Stimulated activated CD4-positive, alpha-beta T cell treated with anti-CD3 and anti-CD28 coated beads, TNF-alpha, amount 100 ng/mL, for 24 hours (primary cell): Measurements from ENCODE around the gene BTD.
"Not testable (repeated sequence)": the region's sequence is repeated elsewhere in the genome, so short reads cannot be mapped to it uniquely, and the experiment has no call there.

Source experiments
- DNase-seq, 3 experiments: peaks; one replicate each; pipeline ENCODE4 v3.0.0-alpha.2; 2020; ENCODE audit warnings: low read depth in 3 of 3

Gene BTD

GRCh38 chr3:15602816-15603215, 1.3 kb downstream of the BTD start:
- DNase-seq = not testable (repeated sequence)

DNA sequence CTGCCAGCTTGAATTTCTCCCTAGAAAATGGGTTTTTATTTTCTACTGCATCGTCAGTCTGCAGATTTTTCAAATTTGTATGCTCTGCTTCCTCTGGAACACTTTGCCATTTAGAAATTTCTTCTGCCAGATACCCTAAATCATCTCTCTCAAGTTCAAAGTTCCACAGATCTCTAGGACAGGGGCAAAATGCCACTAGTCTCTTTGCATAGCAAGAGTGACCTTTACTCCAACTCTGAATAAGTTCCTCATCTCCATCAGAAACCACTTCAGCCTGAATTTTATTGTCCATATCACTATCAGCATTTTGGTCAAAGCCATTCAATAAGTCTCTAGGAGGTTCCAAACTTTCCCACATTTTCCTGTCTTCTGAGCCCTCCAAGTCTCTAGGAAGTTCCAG, 3.0 kb downstream of the BTD start:
- DNase-seq = not testable (repeated sequence)

DNA sequence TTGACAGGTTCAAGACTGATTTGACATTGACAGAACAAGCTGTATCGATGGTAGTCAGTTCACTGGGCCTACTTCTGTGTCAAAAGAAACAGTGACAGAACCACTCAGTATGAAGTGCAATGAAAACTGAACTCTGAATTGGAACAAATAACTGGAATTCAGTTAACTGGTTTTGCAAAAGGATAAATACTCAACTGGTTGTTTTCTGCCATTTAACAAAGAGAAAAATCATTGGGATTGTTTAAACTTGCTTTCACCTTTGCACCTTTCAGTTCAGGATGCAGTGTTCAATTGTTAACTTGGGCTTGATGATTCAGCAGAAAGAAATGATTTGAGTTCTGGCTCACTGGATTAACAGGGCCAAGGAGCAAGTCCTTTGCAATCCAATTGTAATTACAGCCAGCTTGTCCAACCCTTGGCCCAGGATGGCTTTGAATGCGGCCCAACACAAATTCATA, 4.9 kb downstream of the BTD start:
- no peak for DNase-seq

GRCh38 chr3:15610082-15610759, 8.7 kb downstream of the BTD start:
- no peak for DNase-seq

DNA sequence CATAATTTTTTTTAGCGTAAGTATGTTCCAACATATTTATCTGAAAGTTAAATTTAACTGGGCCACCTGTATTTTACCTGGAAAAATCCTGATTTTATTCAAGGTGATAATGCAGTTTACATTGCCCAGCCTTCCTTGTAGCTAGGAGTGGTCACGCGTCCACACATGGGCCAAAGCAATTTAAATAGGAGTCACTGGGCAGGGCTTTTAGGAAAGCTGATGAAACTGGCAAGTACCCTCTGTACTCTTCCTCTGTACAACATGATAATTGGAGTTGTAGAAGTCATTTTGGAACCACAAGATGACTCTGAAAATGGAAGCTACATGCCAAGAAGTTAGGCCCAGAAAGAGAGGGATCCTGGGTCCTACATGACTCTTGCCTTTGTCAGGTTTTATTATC, 9.5 kb downstream of the BTD start:
- DNase-seq = no peak

- no peak for DNase-seq
These were observed 10.5 kb downstream of the BTD start for GRCh38 chr3:15612001-15612400.

DNA sequence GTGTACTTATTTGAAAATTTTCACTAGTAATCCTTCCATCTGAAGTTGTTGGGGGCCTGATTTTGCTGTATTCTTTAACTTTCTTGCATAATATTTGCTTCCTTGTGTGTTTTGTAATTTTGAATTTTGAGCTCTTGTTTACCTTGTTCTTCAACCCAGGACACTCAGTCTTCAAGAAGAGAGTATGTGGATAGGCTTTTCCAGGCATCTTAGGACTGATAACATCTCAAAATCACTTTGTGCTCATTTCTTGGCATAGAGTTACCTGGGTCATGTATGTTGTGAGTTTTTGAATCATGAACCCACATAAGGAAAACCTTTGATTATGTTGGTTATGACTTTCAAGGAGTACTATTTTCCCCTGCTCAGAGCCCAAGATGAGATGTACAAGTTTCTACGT, 13.4 kb downstream of the BTD start:
- DNase-seq = no peak

GRCh38 chr3:15616053-15616452, 14.5 kb downstream of the BTD start:
- DNase-seq = no peak

DNA sequence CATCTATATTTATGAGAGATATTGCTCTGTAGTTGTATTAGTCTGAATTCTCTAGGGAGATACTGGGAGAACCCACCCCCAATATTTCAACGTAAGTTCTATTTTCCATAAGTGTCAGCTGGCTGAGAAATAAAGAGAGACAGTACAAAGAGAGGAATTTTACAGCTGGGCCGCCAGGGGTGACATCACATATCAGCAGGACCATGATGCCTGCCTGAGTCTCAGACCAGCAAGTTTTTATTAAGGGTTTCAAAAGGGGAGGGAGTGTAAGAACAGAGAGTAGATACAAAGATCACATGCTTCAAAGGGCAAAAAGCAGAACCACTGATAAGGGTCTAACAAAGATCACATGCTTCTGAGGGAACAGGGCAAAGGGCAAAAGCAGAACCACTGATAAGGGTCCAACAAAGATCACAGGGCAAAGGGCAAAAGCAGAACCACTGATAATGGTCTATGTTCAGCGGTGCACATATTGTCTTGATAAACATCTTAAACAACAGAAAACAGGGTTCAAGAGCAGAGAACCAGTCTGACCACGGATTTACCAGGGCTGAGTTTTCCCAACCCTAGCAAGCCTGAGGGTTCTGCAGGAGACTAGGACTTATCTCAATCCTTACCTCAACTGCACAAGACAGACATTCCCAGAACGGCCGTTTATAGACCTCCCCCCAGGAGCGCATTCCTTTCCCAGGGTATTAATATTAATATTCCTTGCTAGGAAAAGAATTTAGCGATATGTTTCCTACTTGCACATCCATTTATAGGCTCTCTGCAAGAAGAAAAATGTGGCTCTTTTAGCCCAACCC, 18.3 kb downstream of the BTD start:
- not testable (repeated sequence) for DNase-seq

DNA sequence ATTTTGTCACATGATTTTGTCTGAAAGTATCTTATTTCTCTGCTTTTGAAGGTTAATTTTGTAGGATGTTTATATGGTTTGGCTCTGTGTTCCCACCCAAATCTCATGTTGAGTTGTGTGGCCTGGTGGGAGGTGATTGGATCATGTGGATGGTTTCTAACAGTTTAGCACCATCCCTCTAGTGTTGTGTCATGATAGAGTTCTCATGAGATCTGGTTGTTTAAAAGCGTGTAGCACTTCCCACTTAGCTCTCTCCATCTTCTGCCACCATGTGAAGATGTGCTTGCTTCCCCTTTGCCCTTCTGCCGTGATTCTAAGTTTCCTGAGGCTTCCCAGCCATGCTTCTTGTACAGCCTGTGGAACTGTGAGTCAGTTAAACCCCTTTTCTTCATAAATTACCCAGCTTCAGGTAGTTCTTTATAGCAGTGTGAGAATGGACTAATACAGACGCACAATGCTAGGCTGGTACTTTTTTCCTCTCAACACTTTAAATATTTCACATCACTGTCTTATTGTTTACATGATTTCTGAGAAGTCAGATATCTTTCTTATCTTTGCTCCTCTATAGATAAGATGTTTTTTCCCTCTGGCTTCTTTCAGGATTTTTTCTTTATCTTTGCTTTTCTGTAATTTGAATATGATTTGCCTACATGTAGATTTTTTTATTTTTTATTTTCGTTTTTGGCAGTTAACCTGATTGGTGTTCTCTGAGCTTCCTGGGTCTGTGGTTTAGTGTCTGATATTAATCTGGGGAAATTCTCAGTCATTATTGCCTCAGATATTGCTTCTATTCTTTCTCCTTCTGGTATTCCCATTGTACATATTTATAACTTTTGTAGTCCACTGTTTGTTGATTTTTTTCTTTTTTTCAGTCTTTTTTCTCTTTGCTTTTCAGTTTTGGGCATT, 22.2 kb downstream of the BTD start:
- DNase-seq = no peak

DNA sequence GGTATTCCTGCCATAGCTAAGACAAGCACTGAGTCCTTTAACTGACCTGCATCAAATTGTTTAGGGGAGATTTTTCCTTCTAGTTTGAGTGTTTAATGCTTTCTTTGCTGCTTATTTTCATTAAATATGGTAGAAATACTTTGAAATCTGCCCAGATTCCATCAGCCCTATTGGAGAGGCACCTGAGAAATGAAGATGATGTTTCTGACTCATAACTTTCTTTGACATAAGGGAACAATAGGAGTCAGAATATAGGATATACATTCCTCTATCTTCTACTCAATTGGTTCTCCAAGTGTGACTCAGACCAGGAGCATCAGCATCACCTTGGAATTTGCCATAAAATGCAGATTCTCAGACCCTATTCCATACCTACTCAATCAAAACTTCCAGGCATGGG, 27.4 kb downstream of the BTD start:
- no peak for DNase-seq

DNA sequence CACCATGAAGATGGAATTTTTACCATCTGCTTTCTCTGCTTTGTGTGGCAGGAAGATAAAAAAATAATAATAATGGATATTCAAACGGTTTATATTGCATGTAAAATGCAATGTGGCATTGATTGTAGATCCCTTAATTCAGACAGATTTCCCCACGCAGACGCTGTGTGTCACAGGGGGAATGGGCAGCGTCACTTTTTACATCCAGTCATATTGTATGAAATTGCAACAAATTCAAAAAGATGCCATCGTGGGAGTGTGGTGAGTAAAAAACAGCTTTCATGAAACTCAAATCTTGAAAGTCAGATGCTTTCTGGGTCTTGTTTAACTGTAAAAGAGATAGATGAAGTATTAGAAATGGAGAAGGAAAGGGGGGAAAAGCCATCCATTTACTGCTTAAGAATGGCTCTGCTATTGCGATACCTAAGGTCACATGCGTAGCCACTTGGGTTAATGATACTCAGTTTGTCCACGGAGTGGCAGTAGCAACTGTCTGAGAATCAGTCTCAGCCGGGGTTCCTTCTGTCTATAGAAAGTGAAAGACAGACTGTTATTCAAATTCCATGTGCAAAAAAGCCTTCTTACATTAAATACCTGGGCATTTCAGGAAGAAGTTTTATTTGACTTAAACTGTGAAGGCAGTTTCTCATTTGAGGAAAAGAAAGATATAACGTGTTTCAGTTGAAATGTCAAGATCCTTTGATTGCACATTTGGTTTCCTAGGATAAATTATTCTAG, 28.5 kb downstream of the BTD start:
- DNase-seq = peak in 2 of 3 experiments; percentile 38 to 54

GRCh38 chr3:15630646-15631350, 29.3 kb downstream of the BTD start:
- no peak for DNase-seq

DNA sequence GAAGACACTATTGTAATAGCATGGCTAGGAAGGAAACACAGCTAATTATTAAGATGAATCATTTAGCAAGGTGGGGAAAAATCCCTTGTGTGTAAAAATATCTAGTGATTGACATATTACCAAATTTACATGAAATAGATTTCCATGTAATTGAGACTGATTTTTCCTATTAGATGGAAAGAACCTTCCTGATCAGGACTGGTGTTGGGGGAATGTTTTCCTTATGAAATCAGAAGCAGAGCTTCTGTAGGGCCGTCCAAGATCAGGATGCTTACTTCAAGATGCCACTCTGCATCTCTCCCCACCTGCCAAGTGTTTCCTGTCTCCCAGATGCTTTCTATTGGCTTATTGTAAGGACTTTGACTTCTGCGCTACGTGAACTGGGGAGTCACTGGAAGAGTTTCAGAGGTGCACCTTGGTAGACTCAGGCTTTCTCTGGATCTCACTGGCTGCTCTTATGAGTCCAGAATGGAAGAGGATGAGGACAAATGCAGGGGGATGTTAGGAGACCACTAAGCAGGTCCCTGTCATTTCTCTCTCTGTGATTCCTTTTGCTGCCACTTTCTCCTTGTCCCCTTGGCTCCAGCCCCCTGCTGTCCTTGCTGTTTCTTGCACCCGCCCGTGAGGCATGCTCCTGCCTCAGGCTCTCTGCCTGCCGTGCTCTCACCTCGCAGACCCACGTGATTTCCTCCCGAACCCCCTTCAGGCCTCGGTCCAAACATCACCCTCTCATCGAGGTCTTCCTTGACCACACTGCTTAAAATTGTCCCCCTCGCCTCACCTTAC, 30.1 kb downstream of the BTD start:
- DNase-seq = no peak

DNA sequence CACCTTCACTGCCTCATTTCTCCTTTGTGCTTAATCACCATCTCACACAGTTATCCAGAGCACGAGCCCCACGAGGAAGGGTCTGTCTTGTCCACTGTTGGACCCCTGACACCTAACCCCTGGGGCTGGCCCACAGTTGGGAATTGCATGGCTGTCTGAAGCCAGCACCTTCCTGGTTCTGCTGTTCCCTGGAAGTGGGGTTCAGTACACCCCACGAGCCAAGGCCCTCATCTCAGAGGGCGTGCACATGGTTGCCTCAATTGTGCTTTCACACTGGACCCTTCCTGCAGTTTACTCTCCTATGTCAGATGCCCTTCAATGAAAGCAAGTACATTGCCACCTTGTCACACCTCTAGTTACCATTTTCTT, 30.7 kb downstream of the BTD start:
- DNase-seq = no peak

DNA sequence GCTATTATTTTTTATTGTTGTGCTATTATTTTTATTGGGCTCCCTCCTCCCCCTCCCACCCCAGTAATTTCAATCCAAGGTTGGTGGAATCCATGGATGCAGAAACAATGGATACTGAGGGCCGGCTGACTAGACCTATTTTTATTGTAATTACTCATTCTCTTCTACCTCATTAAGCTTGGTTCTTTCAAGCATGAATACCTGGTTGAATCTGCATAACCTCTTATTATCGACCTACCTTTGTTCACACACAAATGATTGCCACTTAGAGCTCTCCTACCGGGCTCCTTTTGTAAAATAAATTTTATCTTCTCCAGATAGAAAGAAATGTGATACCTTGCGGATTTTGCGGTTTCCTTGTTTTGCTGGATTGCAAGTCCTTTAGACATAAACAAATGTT, 31.6 kb downstream of the BTD start:
- DNase-seq = no peak

DNA sequence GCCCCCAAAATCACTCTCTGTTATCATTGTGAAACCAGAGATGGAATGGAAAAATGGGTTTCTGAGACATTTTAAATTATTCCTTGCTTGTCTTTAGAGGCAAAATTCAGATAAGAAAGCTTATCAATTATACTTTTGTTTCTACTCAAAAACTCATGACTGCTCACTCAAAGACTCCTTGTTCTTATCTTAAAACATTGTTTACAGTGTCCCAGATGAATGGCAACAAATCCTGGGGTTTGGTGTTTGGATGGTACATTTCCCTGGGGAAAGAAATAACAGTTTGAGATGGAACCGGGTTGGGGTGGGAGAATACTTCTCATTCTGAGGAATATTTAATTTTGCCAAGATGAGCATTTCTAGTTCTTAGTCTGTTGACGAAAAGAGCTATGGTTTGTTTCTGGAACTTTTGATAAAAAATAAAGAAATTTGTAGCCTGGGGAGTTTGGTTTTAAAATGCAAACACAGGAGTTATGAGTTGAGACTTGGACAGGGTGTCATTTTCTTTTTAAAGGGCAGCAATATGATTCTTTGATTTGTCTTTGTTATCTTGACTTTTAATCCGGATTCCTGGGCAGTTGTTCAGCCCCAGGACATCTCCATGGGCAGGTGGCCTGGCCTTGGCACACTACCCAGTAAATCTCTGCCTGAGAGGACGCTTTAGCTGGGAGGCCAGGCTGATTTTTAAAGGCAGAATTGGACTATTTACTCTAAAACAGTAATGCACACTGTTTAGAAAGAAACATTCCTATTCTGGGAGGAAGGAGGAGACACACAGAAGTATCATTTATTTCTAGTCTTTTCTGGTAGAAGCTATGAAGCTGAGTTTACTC, 32.4 kb downstream of the BTD start:
- DNase-seq = no peak

DNA sequence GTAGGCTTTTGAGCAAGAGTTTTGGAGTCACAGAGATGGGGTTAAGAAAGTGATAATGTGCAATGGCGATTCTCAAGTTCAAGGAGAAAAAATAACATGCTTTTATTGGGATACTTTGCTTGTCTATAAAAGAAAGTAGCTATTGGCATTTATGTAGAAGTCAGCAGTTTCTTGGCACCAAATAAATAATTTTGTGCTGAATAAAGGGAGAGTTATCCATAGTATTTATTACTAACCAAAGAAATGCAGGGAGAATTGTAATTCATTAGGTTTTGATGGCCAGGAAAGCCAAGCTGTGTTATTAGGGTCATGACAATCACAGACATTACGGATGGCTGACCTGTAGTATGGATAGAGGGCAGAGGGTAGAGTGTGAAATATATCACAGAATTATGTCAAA, 33.1 kb downstream of the BTD start:
- no peak for DNase-seq

DNA sequence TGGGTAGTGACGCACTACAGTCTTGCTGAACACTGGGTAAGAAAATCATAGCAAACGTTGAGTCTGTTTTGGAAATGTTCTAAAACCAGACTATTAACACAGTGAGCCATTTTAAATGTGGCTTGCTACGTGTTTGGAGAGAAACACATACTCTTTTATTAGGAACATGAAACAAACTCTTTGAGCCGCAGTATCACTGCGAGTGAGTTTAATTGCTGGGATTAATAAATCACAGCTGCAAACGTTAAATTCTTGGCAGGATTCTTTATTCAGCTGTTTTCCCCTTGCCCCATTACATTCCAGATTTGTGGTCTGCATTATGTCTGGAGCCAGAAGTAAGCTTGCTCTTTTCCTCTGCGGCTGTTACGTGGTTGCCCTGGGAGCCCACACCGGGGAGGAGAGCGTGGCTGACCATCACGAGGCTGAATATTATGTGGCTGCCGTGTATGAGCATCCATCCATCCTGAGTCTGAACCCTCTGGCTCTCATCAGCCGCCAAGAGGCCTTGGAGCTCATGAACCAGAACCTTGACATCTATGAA, 33.6 kb downstream of the BTD start:
- DNase-seq = no peak
